Measurements from ENCODE around the gene NUTM1.
"Not testable (repeated sequence)": the region's sequence is repeated elsewhere in the genome, so short reads cannot be mapped to it uniquely, and the experiment has no call there.

Gene NUTM1

DNA sequence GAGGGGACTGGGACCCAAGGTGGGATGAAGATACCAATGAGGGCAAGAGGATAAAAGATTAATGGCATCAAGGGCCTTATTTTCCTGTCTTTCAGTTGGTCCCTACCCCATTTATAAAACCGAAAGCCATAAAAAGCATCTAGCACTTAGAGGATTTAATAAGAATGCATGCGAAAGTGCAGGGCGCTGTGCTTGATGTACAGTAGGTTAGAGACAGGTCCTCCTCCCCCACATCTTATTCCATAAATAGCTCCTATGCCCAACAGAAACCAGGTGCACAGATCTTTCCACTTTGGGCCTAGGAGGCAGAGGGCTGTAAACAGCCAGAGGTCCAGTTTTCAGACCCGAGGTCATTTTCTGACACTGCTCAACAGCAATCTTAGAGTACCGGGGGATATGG is 22.7 kb downstream of the NUTM1 start:
- DNase-seq = no peak

DNA sequence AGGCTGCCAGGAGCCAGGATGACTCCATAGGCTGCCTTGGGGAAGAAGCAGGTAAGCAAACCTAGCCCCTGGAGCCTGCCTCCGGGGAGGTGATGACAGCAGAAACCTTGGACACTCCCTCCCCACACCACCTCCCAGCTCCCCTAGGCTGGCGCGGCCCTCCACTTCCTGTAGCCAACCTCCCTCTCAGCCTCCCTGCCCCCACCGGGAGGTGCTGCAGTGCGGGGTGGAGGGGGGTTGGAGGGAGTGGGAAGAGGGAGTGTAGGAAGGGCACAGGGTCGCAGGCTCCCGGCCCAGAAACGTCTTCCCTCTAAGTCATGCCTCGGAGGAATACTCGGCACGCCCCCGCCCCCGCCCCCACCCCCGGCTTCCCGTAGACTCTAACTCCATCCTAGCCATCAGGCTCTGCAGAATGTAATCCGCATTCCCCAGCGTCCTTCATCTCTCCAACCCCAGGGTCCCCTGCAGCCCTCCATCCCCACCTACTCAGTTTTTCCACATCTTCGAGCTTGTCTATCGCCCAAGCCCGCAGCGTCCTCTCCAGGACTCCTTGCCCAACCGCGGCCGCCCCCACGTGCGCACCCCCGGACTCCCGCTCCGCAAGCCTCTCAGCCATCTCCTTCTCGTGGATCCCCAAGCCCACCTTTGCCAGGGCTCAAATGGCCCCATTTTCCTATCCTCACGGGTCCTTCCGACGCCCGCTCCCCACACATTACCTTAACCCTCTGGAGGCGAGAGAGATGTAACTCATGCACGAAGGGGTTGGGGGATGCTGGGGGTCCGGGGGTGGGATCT is 23.4 kb downstream of the NUTM1 start:
- peak; percentile 73 for DNase-seq

DNA sequence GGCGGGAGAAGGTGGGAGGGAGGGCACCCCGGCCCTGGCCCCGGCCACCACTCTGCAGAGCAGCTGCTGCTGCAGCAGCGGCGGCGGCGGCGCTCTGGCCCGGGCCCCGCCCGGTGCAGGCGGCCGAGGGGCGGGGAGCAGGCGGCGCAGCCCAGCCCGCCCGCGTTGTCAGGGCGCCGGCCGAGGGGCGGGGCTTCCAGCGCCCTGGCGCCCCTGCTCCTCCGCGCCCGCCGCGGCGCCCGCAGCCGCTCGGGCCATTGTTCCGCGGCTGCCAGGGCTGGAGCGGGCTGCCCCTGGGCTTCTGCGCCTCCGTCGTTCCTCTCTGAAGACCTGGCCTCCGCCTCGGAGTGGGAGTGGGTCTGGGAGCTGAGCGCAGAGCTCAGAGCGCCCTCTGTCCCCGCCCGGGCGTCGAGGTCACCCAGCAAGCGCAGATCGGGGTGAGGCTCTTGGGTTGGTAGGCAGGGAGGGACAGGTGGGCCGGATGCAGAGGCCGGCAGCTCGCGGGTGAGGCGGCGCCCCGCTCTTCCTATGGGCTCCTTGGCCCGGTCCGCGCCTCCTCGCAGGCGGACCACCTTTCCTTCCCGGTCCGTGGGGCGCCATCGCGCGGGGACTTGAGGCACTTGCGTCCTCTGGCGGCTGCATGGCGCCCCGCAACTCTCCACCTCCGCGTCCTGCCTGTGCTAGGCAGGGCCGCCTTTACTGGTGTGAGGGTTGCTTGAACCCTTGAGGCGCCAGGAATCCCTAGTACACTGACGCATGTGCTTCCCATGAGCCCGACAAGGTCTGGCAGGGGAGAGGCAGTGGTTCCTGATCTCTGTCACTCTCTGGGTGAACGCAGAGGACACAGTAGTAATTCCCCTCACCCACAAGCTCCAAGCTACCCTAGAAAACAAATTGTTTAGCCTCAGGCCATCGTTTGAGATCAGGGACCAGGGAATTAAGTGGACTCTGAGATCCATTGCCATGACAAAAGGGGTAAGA is 24.3 kb downstream of the NUTM1 start, which contains the start of gene LPCAT4:
TSS of gene LPCAT4 (minus strand) at position 96 of the 981 bp plus-strand sequence. CDS start 96 bp downstream, outside the sequence.
- DNase-seq = peak; percentile 82

DNA sequence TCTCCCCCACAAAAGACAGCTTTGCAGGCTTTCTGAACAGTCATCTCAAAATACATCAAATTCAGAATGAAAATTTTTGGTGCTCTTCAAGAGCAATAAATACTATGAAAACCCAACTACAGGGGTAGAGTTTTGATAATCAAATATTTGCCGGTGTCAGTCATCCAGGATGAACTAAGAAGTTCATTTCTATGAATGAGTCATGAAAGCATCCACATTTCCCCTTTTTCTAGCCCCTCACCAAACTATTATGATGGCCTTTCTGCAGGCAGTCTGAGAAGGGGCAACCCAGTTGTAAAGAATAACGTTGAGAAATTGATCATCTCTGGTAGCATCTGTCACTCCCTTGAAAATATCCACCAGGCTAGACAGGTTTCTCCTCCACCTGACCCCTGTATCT is 27.0 kb downstream of the NUTM1 start:
- no peak for DNase-seq

DNA sequence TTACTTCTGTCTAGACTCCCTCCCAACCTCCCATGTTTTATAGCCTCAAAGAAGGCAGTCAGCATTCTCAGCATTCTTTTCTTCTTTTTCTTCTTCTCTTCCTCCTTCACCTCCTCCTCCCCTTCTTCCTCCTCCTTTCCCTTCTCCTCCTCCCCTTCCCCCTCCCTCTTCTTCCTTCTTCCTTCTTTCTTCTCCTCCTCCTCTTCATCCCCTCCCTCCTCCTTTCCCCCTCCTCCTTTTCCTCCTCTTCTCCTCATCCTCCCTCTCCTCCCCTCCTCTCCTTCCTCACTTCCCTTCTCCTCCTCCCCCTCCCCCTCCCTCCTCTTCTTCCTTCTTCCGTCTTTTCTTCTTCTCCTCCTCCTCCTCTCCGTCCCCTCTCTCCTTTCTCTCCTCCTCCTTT is 27.5 kb downstream of the NUTM1 start:
- no peak for DNase-seq

DNA sequence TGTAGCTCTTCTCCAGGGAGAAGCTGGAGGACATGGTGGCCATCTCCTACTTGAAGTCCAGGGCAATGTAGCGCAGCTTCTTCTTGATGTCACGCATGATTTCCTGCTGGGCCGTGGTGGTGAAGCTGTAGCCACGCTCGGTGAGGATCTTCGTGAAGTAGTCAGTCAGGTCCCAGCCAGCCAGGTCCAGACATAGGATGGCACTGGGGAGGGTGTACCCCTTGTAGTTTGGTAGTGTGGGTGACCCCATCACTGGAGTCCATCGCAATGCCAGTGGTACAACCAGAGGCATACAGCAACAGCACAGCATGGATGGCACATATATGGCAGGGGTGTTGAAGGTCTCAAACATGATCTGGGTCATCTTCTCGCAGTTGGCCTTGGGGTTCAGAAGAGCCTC is 30.8 kb downstream of the NUTM1 start:
- DNase-seq = no peak

DNA sequence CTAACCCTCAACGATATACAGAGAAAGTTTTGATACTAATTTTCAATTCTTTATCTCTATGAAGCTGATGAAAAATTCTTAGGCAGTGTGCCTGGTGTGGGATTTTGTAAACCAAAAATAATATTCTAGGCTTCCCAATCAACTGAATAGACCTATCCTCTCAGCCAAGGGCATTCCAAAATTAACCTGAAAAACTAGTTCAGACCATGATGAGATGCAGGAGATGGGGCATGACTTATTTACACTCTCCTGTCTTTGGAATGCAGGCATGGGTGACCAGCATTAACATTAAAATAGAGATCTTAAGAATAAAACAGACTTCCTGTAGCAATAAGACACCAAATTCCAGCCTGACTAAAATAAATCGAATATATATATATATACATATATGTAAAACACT is 31.7 kb downstream of the NUTM1 start:
- DNase-seq = no peak

DNA sequence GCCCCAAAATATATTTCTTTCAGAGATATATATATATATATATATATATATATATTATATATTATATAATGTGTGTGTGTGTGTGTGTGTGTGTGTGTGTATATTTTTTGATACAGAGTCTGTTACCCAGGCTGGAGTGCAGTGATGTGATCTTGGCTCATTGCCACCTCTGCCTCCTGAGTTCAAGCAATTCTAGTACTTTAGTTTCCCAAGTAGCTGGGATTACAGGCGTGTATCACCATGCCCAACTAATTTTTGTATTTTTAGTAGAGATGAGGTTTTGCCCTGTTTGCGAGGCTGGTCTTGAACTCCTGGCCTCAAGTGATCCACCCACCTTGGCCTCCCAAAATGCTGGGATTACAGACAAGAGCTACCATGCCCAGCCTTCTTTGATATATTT is 32.4 kb downstream of the NUTM1 start:
- DNase-seq = not testable (repeated sequence)

DNA sequence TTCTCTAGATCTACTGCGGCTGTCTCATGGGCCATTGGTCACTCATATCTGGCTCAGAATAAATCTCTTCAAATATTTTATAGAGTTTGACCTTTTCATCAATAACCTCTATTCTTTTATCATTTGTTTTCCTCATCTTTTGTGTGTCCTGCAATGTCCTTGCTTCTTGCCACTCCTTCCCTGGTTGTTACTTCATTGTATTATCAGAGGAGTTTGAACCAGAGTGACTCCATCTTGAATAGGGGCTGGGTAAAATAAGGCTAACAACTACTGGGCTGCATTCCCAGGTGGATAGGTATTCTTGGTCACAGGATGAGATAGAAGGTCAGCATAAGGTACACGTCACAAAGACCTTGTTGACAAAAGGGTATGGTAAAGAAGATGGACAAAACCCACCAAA is 33.7 kb downstream of the NUTM1 start:
- no peak for DNase-seq

DNA sequence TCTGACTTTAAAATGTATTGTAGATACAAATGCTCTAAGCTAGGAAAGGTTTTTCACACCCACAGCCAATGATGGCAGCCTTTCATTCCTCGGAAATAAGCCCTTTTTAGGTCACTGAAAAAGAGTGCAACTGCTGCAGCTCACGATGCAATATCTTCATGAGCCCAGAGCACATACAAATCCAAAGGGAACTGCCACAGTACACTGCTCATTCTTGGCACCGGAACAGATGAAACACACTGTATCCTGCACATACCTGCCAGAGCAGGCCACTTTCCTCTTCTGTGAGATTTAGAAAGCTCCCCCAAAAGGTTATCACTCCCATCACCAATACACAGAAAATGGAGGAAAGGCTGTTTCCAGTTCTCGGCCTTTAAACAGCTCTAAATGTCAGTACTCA is 37.4 kb downstream of the NUTM1 start:
- DNase-seq = not testable (repeated sequence)

DNA sequence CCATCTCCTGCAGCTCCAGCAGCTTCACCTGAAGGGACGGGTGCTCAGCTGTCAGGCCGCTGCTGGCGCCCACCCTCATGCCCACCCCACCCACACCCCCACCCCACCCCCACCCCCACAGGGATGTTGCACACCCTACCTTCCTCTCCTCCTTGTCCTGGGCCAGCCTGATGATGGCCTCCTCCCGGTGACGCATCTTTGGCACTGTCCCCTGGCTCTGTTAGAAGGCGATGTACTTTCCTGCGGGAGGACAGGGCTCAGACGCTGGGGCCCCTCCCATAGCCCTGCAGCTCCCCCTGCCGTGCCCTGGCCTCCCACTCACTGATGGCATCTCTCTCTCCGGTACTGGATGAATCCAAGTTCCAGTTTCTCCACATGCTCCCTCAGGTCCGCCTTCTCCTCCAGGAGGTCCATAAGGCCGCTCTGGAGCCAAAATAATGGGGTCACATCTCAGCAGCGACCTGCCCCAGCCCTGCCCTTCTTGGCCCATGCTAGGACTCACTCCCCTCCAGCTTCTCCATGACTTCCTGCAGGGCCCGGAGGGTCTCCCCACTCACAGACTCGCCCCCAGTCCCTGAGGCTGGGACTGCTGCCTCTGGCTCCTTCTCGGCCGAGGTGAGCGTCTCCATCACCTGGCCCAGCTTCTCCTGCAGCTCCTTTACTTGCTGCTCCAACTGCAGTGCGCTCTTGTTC is 38.9 kb downstream of the NUTM1 start:
- not testable (repeated sequence) for DNase-seq

DNA sequence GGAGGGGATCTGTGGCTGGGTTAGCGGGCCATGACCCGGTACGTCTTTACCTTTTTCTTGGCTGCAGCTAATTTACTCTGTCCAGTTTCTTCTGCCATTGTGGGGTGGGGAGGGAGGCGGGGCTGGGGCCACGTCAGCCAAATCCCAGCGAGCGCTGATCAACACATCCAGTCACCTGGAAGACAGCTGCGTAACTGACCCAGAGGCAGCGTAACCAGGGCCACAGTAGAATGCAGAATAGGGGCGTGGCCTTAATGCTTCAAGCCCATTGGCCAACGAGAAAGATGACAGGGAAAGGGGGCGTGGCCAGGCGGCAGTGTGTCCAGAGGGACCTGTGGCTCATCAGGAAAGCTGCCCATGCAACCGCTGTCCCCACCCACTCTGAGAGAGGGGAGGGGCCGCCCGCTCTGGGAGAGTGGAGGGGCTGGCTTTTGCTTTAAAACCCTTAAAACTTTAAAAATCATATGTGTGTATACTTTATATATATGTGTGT is 46.5 kb downstream of the NUTM1 start:
- not testable (repeated sequence) for DNase-seq

DNA sequence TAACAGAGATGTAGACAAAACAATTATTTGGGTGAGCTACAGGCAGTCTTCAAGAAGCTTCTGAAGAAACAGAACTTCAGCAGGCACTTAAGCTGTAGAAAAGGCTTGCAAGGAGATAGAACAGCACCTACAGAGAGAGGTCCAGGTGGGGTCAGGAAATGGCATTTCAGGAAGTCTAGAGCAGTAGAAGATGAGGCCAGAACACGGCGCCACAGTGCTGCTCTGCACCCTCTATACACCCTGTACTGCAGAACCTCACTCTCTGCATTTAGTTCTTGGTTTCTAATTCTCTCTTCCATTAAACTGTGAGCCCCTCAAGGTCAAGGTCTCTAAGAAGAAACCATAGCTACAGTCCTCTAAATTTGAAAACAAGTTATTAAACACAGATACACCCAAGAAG is 49.9 kb downstream of the NUTM1 start:
- DNase-seq = not testable (repeated sequence)

DNA sequence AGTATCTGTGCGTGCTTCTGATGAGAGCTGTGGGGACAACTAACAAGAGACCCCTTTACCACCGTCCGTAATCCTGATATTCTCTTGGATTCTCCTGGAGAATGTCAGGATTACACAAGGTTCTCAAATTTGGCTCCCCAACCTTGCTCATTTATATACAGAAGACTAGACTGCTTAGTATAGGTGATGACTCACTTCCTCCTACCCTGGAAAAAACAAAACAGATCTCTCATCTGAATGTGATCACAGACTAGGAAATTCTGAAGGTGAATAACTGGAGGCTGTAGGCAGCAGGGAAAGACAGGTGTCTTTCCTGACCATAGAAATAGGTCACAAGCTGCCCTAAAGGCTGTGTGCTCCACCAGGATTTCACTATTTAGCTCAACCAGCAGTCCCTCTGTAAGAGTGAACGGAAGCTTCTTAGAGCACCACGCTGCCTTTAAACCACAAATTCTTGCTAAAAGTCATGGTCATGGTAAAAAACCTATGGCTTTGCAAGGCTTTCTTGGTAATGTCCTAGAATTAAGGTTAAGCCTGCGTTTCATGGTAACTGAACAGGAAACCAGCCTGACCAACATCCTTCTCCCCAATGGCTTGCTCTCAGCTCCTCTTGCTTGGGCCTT is 54.6 kb downstream of the NUTM1 start:
- not testable (repeated sequence) for DNase-seq

DNA sequence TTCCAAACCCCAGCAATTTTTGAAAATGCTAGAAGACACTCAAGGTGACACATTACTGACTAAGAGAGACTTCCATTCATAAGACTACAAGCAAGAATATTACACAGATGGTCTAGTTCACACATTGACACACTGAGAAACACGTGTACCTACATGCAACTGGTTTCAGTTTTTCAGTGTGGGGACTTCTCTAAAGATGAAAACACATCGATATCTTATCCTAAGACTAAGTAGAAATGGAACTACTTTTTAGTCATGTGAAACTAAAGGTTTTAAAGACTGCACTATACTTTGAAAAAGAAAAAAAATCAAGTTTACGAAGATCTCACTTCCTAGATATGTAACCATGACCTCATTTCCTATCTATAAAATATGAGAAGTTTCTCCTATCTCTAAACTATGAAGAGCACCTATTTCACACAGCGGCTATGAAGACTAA is 60.1 kb downstream of the NUTM1 start:
- DNase-seq = not testable (repeated sequence)

DNA sequence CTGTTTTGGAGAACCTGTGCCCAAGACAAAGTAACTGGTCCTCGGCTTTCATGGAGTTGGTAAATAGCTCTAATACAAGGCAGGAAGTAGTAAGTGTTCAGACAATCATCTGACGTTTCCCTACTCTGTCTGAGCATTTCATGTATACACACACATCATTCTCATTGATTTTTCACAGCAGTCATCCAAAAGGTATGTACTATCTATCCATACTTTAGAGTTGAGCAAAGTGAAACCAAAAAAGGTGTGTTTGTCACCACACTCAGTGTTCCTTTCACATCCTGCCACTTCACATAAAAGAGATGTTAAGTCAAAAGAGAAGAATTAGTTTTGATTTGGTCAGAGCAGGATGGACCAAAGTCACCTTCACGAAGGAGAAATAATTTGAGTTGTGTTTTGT is 60.8 kb downstream of the NUTM1 start:
- DNase-seq = not testable (repeated sequence)

Measured in fibroblast of skin of back (primary cell).